CD1c-positive myeloid dendritic cell (primary cell): Measurements from ENCODE around the gene GOLGA8M.
"Not testable (repeated sequence)": the region's sequence is repeated elsewhere in the genome, so short reads cannot be mapped to it uniquely, and the experiment has no call there.

Experiments
- DNase-seq: peaks from one replicate; pipeline ENCODE4 v3.0.0-alpha.2; 2016; ENCODE audit errors: extremely low spot score

Gene GOLGA8M

GRCh38 chr15:28660750-28661149 is 51.5 kb downstream of the GOLGA8M start:
- not testable (repeated sequence) for DNase-seq

GRCh38 chr15:28656018-28656360 is 56.2 kb downstream of the GOLGA8M start:
- not testable (repeated sequence) for DNase-seq

GRCh38 chr15:28655329-28656017 is 56.7 kb downstream of the GOLGA8M start:
- not testable (repeated sequence) for DNase-seq

GRCh38 chr15:28654194-28654593 is 58.0 kb downstream of the GOLGA8M start:
- DNase-seq: not testable (repeated sequence)

GRCh38 chr15:28652538-28652937 is 59.7 kb downstream of the GOLGA8M start:
- DNase-seq: not testable (repeated sequence)
